ENCODE data around the gene KCNQ1. TPM values are rescaled to one million over a fixed set of nuclear protein-coding genes. Genes with fewer than 3 reads are reported as not detected.

KCNQ1 gene
- total and polyA plus RNA-seq, 12 donors: 11.0 to 447 (median 320) TPM

- DNase-seq: peak in 4 of 7 donors; percentile 0 to 41 (median 16)
- Histone ChIP-seq H3K9me3 (replicated peaks in 1 of 3) (no peaks in the 10 kb centered on the region), H3K36me3 (replicated peaks in 1 of 2) (no peaks in the 10 kb centered on the region), H3K4me1 (replicated peaks in 1 of 2) (no peaks in the 10 kb centered on the region), H3K4me3 (no peak overlapping the region), H3K27ac (no peak overlapping the region), H3K27me3 (no peaks in the 10 kb centered on the region)
- 95 to 100% (median 99%) methylated on average over 2 to 14 of the region's 14 CpGs for WGBS, 4 donors
- intact Hi-C loops (cut with DNase I): no loop called here
- TF ChIP-seq CTCF (IDR thresholded peaks at IDR 0.05) (no peak), POLR2A (IDR thresholded peaks at IDR 0.05) (no peak)
Observed at GRCh38 chr11:2790568-2790921, 345.7 kb downstream of the KCNQ1 start.

DNA sequence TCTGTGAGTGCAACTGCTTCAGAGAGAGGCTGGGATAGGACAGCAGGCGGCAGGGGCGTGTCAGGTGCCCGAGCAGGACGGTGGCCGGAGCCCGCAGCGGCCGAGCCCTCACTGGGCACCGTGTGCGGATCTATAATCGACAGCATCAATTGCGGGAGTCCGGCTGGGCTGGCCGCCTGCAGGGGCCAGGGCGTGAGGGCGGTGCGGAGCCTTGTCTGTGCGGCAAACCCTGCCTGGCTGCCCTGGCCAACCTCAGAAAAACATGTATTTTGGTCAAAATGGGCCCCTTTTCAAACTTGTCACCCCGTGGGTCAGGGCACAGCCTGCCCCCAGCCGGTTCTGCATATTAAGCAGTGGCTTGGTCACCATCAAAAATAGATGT lies 346.3 kb downstream of the KCNQ1 start:
- H3K36me3 ChIP-seq (replicated peaks in 1 of 2): no peaks in the 10 kb centered on the region
- intact Hi-C loops (cut with DNase I): no loop called here
- 84 to 92% (median 88%) methylated on average over 11 to 20 of the region's 20 CpGs for WGBS, 4 donors
- no peaks in the 10 kb centered on the region for H3K9me3 ChIP-seq (replicated peaks in 1 of 3)
- no peaks in the 10 kb centered on the region for H3K4me1 ChIP-seq (replicated peaks in 1 of 2)
- peak in 5 of 7 donors; percentile 1 to 44 (median 12) for DNase-seq
- peak overlapping the region in 1 of 4 donors; percentile 14 for H3K4me3 ChIP-seq
- TF ChIP-seq POLR2A (IDR thresholded peaks at IDR 0.05) (no peak), CTCF (IDR thresholded peaks at IDR 0.05) (no peak)
- H3K27me3 ChIP-seq: no peaks in the 10 kb centered on the region
- H3K27ac ChIP-seq: no peak overlapping the region

GRCh38 chr11:2791521-2792380 lies 346.9 kb downstream of the KCNQ1 start:
- Histone ChIP-seq H3K4me1 (replicated peaks in 1 of 2) (no peaks in the 10 kb centered on the region), H3K9me3 (replicated peaks in 1 of 3) (no peaks in the 10 kb centered on the region), H3K4me3 (peak overlapping the region in 1 of 4 donors; percentile 14), H3K27me3 (no peaks in the 10 kb centered on the region), H3K36me3 (replicated peaks in 1 of 2) (no peaks in the 10 kb centered on the region), H3K27ac (peak overlapping the region in 1 of 5 donors; percentile 3)
- 42 to 83% (median 67%) methylated on average over 1 to 71 of the region's 71 CpGs for WGBS, 4 donors
- TF ChIP-seq CTCF (IDR thresholded peaks at IDR 0.05): no peak
- no peak for TF ChIP-seq POLR2A (IDR thresholded peaks at IDR 0.05)
- intact Hi-C loops (cut with DNase I): no loop called here
- DNase-seq: peak; percentile 3 to 49 (median 17)

GRCh38 chr11:2792381-2793250 lies 347.8 kb downstream of the KCNQ1 start:
- TF ChIP-seq CTCF (IDR thresholded peaks at IDR 0.05) (no peak), POLR2A (IDR thresholded peaks at IDR 0.05) (no peak)
- no peaks in the 10 kb centered on the region for H3K4me1 ChIP-seq (replicated peaks in 1 of 2)
- H3K27ac ChIP-seq: no peak overlapping the region
- H3K4me3 ChIP-seq: no peak overlapping the region
- WGBS, 4 donors: 92 to 97% (median 95%) methylated on average over 13 to 28 of the region's 28 CpGs
- peak; percentile 1 to 50 (median 13) for DNase-seq
- no peaks in the 10 kb centered on the region for H3K27me3 ChIP-seq
- intact Hi-C loops (cut with DNase I): no loop called here
- H3K9me3 ChIP-seq (replicated peaks in 1 of 3): no peaks in the 10 kb centered on the region
- no peaks in the 10 kb centered on the region for H3K36me3 ChIP-seq (replicated peaks in 1 of 2)

All from adrenal gland (tissue), 12 donors.